ENCODE data around the gene SIRT2. TPM values are rescaled to one million over a fixed set of nuclear protein-coding genes. Genes with fewer than 3 reads are reported as not detected.
A peak's percentile ranks its signal among the peaks of the same experiment; 100 is the strongest.

Gene SIRT2
- 70.2 and 72.4 TPM in 2 replicates for total RNA-seq
- long read RNA-seq, transcript SIRT2-204 (15 exons, 2,062 nt), result major isoform, 63 of 85 reads
- long read RNA-seq, transcript SIRT2-201 (16 exons, 2,070 nt), result minor isoform, 8 of 85 reads
- long read RNA-seq, partial matches to known transcripts, result 2 of 85 reads
- long read RNA-seq, other reads (novel, unspliced or antisense), result 11 of 85 reads

DNA sequence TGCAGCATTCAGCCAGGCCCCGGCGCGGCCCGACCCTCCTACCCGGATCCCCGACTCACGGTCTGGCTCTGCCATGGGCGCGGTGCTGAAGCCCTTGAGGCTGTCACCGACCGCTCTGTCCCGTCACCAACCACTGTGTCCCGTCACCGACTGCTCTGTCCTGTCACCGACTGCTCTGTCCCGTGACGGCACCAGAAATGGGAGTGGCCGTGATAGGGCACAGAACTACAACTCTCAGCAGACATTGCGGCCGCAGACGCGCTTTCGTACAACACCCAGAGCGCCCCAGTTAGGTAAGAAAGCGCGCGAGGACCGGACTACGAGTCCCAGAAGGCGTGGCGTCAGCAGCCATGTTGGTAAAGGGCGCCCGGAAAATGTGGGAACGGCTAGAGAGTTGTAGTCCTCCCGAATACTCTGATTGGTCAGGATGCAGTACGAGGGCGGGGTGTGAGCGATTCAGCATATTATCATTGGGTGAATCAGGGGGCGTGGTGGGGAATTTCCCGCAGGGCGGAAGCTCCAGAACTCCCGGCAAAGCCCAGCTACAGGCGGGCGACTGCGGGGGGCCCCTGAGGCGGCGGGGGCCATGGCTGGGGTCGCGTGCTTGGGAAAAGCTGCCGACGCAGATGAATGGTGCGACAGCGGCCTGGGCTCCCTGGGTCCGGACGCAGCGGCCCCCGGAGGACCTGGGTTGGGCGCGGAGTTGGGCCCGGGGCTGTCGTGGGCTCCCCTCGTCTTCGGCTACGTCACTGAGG, at the start of gene SIRT2, which contains the start of gene NFKBIB:
Gene SIRT2, minus strand, starts transcription at position 172 of the 755 bp plus-strand sequence. Its CDS starts 97 bp downstream, at position 75.
Gene NFKBIB, plus strand, starts transcription at position 523 of the 755 bp plus-strand sequence. Its CDS starts 64 bp downstream, at position 587.
- peaks cover 28% of the 10 kb centered on the region for H3K4me1 Mint-ChIP-seq (ENCODE audit: unreplicated experiment)
- peak; percentile 99 for DNase-seq (ENCODE audit: extremely low spot score, unreplicated experiment)
- no peaks in the 10 kb centered on the region for H3K9me3 Mint-ChIP-seq (ENCODE audit: unreplicated experiment)
- H3K27ac Mint-ChIP-seq (ENCODE audit: unreplicated experiment), result peak within 1 kb of the TSS; percentile 92
- H3K4me3 Mint-ChIP-seq (ENCODE audit: unreplicated experiment), result peak within 1 kb of the TSS; percentile 97
- H3K27me3 Mint-ChIP-seq (ENCODE audit: unreplicated experiment), result no peaks in the 10 kb centered on the region
- no peak for TF ChIP-seq CTCF (IDR thresholded peaks at IDR 0.05)
- H3K36me3 Mint-ChIP-seq (ENCODE audit: unreplicated experiment), result no peaks in the 10 kb centered on the region

- TF ChIP-seq CTCF (IDR thresholded peaks at IDR 0.05), result no peak
- Mint-ChIP-seq H3K27me3 (ENCODE audit: unreplicated experiment) (no peaks in the 10 kb centered on the region), H3K4me1 (ENCODE audit: unreplicated experiment) (peaks cover 9% of the 10 kb centered on the region), H3K9me3 (ENCODE audit: unreplicated experiment) (no peaks in the 10 kb centered on the region), H3K4me3 (ENCODE audit: unreplicated experiment) (no peak overlapping the region), H3K36me3 (ENCODE audit: unreplicated experiment) (peaks cover 8% of the 10 kb centered on the region), H3K27ac (ENCODE audit: unreplicated experiment) (no peak overlapping the region)
- DNase-seq (ENCODE audit: extremely low spot score, unreplicated experiment), result no peak
Observed at GRCh38 chr19:38946229-38947010, 47.0 kb upstream of the SIRT2 start.

DNA sequence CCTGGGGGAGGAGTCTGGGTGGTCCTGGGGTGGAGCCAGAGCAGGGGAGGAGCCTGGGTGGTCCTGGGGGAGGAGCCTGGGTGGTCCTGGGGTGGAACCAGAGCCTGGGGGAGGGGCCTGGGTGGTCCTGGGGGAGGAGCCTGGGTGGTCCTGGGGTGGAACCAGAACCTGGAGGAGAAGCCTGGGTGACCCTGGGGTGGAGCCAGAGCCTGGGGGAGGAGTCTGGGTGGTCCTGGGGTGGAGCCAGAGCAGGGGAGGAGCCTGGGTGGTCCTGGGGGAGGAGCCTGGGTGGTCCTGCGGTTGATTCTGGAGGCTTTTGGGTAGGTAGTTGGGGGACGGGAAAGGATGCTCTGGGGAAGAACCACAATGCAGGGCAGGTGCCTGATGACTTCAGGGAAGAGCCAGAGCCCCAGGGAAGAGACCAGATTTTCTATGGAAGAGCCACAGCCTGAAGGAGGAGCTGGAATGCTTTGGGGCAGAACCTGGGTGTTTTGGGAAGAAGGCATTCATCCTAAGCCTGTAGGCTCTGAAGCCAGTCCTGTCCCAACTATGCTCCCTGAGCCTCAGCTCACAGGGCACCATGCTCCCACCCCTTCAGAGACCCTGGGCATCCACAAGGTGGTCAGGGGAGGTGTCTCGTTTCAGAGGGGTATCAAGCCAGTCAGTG, 46.3 kb upstream of the SIRT2 start:
- peaks cover 9% of the 10 kb centered on the region for H3K4me1 Mint-ChIP-seq (ENCODE audit: unreplicated experiment)
- no peaks in the 10 kb centered on the region for H3K9me3 Mint-ChIP-seq (ENCODE audit: unreplicated experiment)
- H3K36me3 Mint-ChIP-seq (ENCODE audit: unreplicated experiment), result peaks cover 8% of the 10 kb centered on the region
- H3K4me3 Mint-ChIP-seq (ENCODE audit: unreplicated experiment), result no peak overlapping the region
- TF ChIP-seq CTCF (IDR thresholded peaks at IDR 0.05), result no peak
- no peak overlapping the region for H3K27ac Mint-ChIP-seq (ENCODE audit: unreplicated experiment)
- DNase-seq (ENCODE audit: extremely low spot score, unreplicated experiment), result no peak
- H3K27me3 Mint-ChIP-seq (ENCODE audit: unreplicated experiment), result no peaks in the 10 kb centered on the region

GRCh38 chr19:38944981-38945506, 45.6 kb upstream of the SIRT2 start:
- Mint-ChIP-seq H3K36me3 (ENCODE audit: unreplicated experiment) (peaks cover 8% of the 10 kb centered on the region), H3K27me3 (ENCODE audit: unreplicated experiment) (no peaks in the 10 kb centered on the region), H3K9me3 (ENCODE audit: unreplicated experiment) (no peaks in the 10 kb centered on the region), H3K27ac (ENCODE audit: unreplicated experiment) (no peak overlapping the region), H3K4me1 (ENCODE audit: unreplicated experiment) (peaks cover 6% of the 10 kb centered on the region), H3K4me3 (ENCODE audit: unreplicated experiment) (no peak overlapping the region)
- no peak for DNase-seq (ENCODE audit: extremely low spot score, unreplicated experiment)
- TF ChIP-seq CTCF (IDR thresholded peaks at IDR 0.05), result no peak
